Body of pancreas (tissue), 4 donors: ENCODE data around the gene TMCC3.

ENCODE experiments used
- CTCF ChIP-seq, 7 experiments: fragments of 450-650 bp in 4 of 7; fragments of 200-600 bp in 3 of 7; sonication (generic) in 3 of 7; IDR thresholded peaks; one replicate each; pipeline ENCODE4 v1.5.1; 2016 to 2019; ENCODE audit warnings: antibody characterized with exemption in 7 of 7
- POLR2A ChIP-seq, 3 donors: fragments of 450-650 bp; IDR thresholded peaks; one replicate each; pipeline ENCODE4 v1.6.1; 2016; ENCODE audit warnings: antibody characterized with exemption in 3 of 3, mild to moderate bottlenecking in 2 of 3

- TF ChIP-seq CTCF (IDR thresholded peaks at IDR 0.05) (no peak), POLR2A (IDR thresholded peaks at IDR 0.05) (no peak)
These were observed 114.1 kb downstream of the TMCC3 start for GRCh38 chr12:94536040-94536965.
